Measurements from ENCODE around the gene ATXN7L3.

DNA sequence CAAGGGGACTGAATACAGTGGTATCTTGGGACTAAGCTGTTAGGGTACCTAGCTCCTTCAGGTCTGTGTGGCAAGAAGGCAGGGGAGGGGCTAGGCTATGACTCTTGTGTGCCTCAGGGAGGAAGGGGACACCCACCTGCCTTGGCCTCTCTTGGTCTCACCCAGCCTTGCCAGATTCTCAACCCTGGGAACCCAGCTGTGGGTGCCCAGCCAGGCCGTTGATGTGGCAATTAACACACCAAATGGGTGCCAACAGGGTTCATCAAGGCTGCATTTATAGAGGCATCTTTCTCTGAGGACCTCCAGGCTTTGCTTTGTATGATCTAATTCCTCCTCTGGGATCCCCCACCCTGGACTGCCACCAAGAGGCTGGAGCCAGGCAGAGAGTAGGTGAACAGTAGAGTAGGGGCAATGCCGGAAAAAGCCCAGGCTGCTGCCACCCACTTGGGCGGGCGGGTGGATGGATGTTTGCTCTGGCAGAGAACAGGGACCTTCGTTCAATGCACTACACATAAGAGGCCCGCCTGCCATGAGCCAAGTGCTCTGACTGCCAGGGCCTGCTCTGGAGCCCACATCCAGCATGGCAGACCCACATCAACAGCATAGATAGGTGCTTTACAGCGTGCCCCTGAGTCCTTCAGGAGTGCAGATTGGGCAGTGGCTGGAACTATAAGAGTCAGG lies 32.4 kb downstream of the ATXN7L3 start:
- TF ChIP-seq POLR2A (IDR thresholded peaks at IDR 0.05) = no peak
- TF ChIP-seq, protein P1, sequence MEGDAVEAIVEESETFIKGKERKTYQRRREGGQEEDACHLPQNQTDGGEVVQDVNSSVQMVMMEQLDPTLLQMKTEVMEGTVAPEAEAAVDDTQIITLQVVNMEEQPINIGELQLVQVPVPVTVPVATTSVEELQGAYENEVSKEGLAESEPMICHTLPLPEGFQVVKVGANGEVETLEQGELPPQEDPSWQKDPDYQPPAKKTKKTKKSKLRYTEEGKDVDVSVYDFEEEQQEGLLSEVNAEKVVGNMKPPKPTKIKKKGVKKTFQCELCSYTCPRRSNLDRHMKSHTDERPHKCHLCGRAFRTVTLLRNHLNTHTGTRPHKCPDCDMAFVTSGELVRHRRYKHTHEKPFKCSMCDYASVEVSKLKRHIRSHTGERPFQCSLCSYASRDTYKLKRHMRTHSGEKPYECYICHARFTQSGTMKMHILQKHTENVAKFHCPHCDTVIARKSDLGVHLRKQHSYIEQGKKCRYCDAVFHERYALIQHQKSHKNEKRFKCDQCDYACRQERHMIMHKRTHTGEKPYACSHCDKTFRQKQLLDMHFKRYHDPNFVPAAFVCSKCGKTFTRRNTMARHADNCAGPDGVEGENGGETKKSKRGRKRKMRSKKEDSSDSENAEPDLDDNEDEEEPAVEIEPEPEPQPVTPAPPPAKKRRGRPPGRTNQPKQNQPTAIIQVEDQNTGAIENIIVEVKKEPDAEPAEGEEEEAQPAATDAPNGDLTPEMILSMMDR (IDR thresholded peaks at IDR 0.05) = no peak

Data from uterus (tissue), 2 donors.